DND-41 (cell line): Measurements from ENCODE around the gene KATNA1.

ENCODE experiments used
- CTCF ChIP-seq: IDR thresholded peaks from 2 replicates; pipeline ENCODE4 v1.5.1; 2012; ENCODE audit warnings: borderline replicate concordance, low read length, moderate library complexity, mild to moderate bottlenecking; ENCODE audit not compliant: poor library complexity, severe bottlenecking; ENCODE audit errors: extremely low read depth
- EZH2 ChIP-seq: IDR thresholded peaks from 3 replicates; pipeline ENCODE4 v1.6.1; 2012; ENCODE audit warnings: borderline replicate concordance, low read depth, mild to moderate bottlenecking, moderate library complexity, low read length, inconsistent platforms; ENCODE audit not compliant: severe bottlenecking

GRCh38 chr6:149648148-149649145 is at the start of gene KATNA1:
- TF ChIP-seq CTCF (no peak), EZH2 (no peak)
